Neural crest cell (in vitro differentiated cells): Measurements from ENCODE around the gene ZNF446. TPM values are rescaled to one million over a fixed set of nuclear protein-coding genes. Genes with fewer than 3 reads are reported as not detected.
"Not testable (repeated sequence)": the region's sequence is repeated elsewhere in the genome, so short reads cannot be mapped to it uniquely, and the experiment has no call there.

Source experiments
- DNase-seq: peaks from one replicate; pipeline ENCODE4 v3.0.0; 2021; ENCODE audit warnings: low read depth, mixed read lengths, low spot score
- H3K27ac Mint-ChIP-seq: one replicate; pipeline ENCODE4 v1.8.0; 2021; ENCODE audit warnings: mild to moderate bottlenecking, mixed read lengths; ENCODE audit not compliant: unreplicated experiment
- H3K27me3 Mint-ChIP-seq: 2 replicates; pipeline ENCODE4 v1.8.0; 2021; ENCODE audit warnings: low read depth, mild to moderate bottlenecking, mixed read lengths
- H3K36me3 Mint-ChIP-seq: 2 replicates; pipeline ENCODE4 v1.8.0; 2021; ENCODE audit warnings: low read depth, mild to moderate bottlenecking, mixed read lengths
- H3K4me1 Mint-ChIP-seq: 2 replicates; pipeline ENCODE4 v1.8.0; 2021; ENCODE audit warnings: mixed read lengths
- H3K4me3 Mint-ChIP-seq: one replicate; pipeline ENCODE4 v1.8.0; 2021; ENCODE audit warnings: mild to moderate bottlenecking, mixed read lengths
- H3K9me3 Mint-ChIP-seq: 2 replicates; pipeline ENCODE4 v1.8.0; 2021; ENCODE audit warnings: mixed read lengths
- CTCF ChIP-seq: fragments of 200-600 bp; sonication (generic); conservative IDR thresholded peaks from 2 replicates; pipeline ENCODE4 v1.5.0; 2021; ENCODE audit warnings: antibody characterized with exemption, mild to moderate bottlenecking
- total RNA-seq: library from RNA; stranded (reverse); gene quantifications from 2 replicates; pipeline ENCODE4 v1.2.1, GENCODE V29; 2021

The ZNF446 gene
- total RNA-seq, 1 donor from 2014 or later: 18.6 TPM

- Mint-ChIP-seq H3K4me1 (peaks cover 27% of the 10 kb centered on the region), H3K27me3 (peaks cover 3% of the 10 kb centered on the region), H3K36me3 (no peaks in the 10 kb centered on the region), H3K27ac (no peak overlapping the region), H3K9me3 (no peaks in the 10 kb centered on the region), H3K4me3 (peak overlapping the region; percentile 88)
- no peak for DNase-seq
- TF ChIP-seq CTCF: no peak
These were observed 7.8 kb upstream of the ZNF446 start for GRCh38 chr19:58468216-58468839.

DNA sequence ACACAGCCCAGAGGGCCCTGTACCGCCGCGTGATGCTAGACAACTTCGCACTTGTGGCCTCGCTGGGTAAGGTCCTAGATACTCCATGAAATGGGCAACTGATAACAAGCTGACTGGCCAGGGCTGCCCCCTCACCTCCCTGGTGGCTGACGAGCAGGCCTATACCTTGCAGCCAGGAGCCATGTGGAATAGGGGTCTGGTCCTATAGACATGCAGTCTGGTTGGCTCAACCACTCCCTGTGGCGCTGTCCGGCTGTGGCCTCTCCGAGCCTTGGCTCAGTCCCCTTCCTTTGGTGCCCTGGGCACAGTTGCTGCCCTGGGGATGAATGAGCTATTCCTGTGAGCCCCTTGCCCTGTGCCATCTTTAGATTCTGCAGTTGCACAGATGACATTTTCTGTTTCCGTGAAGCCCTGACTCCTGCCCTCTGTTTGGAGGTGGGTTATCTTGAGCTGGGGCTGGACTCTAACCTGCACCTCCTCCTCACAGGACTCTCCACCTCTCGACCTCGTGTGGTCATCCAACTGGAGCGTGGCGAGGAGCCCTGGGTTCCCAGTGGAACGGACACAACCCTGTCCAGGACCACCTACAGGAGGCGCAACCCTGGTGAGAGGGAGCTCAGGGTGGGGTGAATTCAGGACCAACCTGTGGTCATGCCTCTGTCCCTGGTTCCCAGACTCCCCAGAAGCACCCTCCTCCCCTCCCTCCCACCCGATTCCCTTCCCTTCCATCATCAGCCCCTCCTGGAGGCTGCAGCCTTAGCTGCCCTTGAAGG is 6.7 kb upstream of the ZNF446 start:
- H3K9me3 Mint-ChIP-seq: no peaks in the 10 kb centered on the region
- no peak for TF ChIP-seq CTCF
- peaks cover 28% of the 10 kb centered on the region for H3K4me1 Mint-ChIP-seq
- H3K27ac Mint-ChIP-seq: no peak overlapping the region
- no peak for DNase-seq
- peak overlapping the region; percentile 88 for H3K4me3 Mint-ChIP-seq
- H3K27me3 Mint-ChIP-seq: peaks cover 3% of the 10 kb centered on the region
- H3K36me3 Mint-ChIP-seq: no peaks in the 10 kb centered on the region

DNA sequence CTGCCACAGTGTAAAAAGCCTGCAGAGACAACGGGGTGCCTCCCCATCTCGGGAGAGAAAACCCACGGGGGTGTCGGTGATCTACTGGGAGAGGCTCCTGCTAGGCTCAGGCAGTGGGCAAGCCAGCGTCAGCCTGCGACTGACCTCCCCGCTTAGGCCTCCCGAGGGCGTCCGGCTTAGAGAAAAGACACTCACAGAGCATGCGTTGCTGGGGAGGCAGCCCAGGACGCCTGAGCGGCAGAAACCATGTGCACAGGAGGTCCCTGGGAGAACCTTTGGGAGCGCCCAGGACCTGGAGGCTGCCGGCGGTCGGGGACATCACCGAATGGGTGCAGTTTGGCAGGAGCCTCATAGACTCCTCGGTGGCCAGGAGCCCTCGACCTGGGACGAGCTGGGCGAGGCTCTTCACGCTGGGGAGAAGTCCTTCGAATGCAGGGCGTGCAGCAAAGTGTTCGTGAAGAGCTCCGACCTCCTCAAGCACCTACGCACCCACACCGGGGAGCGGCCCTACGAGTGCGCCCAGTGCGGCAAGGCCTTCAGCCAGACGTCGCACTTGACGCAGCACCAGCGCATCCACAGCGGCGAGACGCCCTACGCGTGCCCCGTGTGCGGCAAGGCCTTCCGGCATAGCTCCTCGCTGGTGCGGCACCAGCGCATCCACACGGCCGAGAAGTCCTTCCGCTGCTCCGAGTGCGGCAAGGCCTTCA is 5.2 kb upstream of the ZNF446 start:
- not testable (repeated sequence) for H3K36me3 Mint-ChIP-seq
- peaks cover 37% of the 10 kb centered on the region for H3K4me1 Mint-ChIP-seq

GRCh38 chr19:58471736-58472135 is 4.4 kb upstream of the ZNF446 start:
- H3K4me3 Mint-ChIP-seq: no peak overlapping the region
- H3K36me3 Mint-ChIP-seq: no peaks in the 10 kb centered on the region
- no peak for TF ChIP-seq CTCF
- H3K27ac Mint-ChIP-seq: no peak overlapping the region
- DNase-seq: no peak
- peaks cover 6% of the 10 kb centered on the region for H3K27me3 Mint-ChIP-seq
- peaks cover 34% of the 10 kb centered on the region for H3K4me1 Mint-ChIP-seq
- no peaks in the 10 kb centered on the region for H3K9me3 Mint-ChIP-seq

More for the DNA sequence above, 5.2 kb upstream of the ZNF446 start:
- not testable (repeated sequence) for H3K27ac Mint-ChIP-seq, H3K9me3 Mint-ChIP-seq, H3K27me3 Mint-ChIP-seq, DNase-seq
- H3K4me3 Mint-ChIP-seq: peak overlapping the region; percentile 64

GRCh38 chr19:58473775-58474174 is 2.4 kb upstream of the ZNF446 start:
- Mint-ChIP-seq H3K36me3 (no peaks in the 10 kb centered on the region), H3K9me3 (no peaks in the 10 kb centered on the region), H3K4me3 (peak overlapping the region; percentile 96), H3K27me3 (peaks cover 7% of the 10 kb centered on the region), H3K4me1 (peaks cover 25% of the 10 kb centered on the region), H3K27ac (peak overlapping the region; percentile 67)
- no peak for DNase-seq
- no peak for TF ChIP-seq CTCF
